Measurements from ENCODE around the gene EEPD1. TPM values are rescaled to one million over a fixed set of nuclear protein-coding genes. Genes with fewer than 3 reads are reported as not detected.

EEPD1 gene
- total RNA-seq, 1 donor from 2014 or later = 0.61 TPM

DNA sequence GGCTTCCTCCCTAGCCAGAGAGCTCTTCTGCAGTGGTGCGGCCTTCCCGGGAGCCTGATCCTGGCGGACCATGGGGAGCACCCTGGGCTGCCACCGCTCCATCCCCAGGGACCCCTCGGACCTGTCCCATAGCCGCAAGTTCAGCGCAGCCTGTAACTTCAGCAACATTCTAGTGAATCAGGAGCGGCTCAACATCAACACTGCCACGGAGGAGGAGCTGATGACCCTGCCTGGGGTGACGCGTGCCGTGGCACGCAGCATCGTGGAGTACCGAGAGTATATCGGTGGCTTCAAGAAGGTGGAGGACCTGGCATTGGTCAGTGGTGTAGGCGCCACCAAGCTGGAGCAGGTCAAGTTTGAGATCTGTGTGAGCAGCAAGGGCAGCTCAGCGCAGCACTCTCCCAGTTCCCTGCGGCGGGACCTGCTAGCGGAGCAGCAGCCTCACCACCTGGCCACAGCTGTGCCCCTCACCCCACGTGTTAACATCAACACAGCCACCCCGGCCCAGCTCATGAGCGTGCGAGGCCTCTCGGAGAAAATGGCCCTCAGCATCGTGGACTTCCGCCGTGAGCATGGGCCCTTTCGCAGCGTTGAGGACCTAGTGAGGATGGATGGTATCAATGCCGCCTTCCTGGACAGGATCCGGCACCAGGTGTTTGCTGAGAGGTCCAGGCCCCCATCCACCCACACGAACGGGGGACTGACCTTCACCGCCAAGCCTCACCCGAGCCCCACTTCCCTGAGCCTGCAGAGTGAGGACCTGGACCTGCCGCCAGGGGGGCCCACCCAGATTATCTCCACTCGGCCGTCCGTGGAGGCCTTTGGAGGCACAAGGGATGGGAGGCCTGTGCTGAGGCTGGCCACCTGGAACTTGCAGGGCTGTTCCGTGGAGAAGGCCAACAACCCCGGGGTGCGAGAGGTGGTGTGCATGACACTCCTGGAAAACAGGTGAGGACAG is 1.5 kb downstream of the EEPD1 start:
- H3K9me3 Mint-ChIP-seq = no peaks in the 10 kb centered on the region
- peak; percentile 59 for DNase-seq
- H3K4me1 Mint-ChIP-seq = peaks cover 17% of the 10 kb centered on the region
- peaks cover 13% of the 10 kb centered on the region for H3K27me3 Mint-ChIP-seq
- H3K36me3 Mint-ChIP-seq (ENCODE audit: low read depth) = no peaks in the 10 kb centered on the region
- H3K4me3 Mint-ChIP-seq = peak overlapping the region; percentile 82
- H3K27ac Mint-ChIP-seq = no peak overlapping the region
- intact Hi-C loops (cut with micrococcal nuclease) = loop anchor here (5.0 to 10.0 kb wide), 2 partner anchors 350 to 1117 kb away; partner anchors contain the start of genes DPY19L1 and SEPTIN7

DNA sequence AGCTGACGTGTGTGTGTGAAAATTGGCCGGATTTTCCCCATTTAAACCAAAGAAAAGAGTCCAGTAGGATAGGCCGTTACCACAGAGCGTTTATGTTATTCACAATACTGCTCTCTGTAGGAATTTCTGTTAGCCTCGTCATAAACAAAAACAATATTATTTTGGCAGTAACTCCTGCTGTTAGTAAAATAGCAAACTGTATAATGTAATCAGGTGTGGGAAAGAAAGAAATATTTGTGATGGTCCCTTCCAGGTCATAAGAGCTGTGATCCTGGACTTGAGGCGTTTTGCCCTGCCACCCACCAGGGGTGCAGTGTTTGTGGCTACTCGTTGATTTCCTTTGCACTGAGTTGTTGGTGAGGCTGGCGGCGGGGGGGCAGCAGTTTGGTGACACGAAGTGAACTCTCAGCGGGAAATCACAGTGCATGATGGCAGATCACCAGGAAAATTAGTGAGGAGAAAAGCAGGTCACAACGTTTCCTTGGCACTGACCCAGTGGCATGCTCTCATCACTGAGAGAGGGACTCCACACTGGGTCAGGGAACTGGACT is 2.8 kb downstream of the EEPD1 start:
- Mint-ChIP-seq H3K9me3 (no peaks in the 10 kb centered on the region), H3K36me3 (ENCODE audit: low read depth) (no peaks in the 10 kb centered on the region), H3K27ac (no peak overlapping the region), H3K27me3 (peaks cover 13% of the 10 kb centered on the region), H3K4me3 (no peak overlapping the region), H3K4me1 (peaks cover 17% of the 10 kb centered on the region)
- no peak for DNase-seq
- intact Hi-C loops (cut with micrococcal nuclease) = loop anchor here (10.0 kb wide), 1 partner anchor 351 kb away; the partner anchor contains the start of gene SEPTIN7

DNA sequence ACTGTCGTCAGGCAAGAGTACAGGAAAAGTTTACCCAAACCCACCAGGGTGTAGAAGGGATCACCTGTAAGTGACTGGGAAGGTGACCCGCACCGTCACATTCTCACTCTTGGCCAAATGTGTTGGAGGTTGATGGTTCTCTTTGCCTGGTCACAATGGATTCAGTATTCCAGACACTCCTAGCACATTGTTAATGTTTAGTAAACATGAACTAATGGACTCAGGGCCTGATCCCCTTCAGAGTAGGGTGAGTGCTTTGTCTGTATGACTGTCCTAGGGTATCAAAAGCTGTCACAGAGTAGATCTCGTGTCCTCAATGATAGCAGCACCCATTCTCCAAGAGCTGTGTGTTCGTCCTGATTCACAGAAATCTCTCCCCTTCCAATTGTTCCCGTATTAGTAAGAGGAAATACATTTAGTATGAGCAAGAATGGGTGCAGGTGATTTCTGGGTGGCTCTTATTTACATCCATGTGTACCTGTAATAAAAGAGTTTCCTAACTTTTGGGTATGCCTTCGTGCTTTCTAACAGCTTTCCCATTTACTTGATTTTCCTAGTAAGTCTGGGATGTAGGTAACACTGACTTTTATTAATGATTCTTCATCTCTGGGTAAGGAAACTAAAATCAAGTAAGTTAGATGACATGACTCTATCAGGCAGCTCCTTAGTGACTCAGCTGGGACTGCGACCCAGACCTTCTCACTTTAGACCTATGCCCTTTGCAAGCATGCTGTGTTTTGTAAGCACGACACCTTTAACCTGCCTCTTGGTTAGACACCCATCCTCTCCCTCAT is 4.7 kb downstream of the EEPD1 start:
- Mint-ChIP-seq H3K4me1 (peaks cover 10% of the 10 kb centered on the region), H3K27me3 (peaks cover 10% of the 10 kb centered on the region), H3K4me3 (no peak overlapping the region), H3K36me3 (ENCODE audit: low read depth) (no peaks in the 10 kb centered on the region), H3K9me3 (no peaks in the 10 kb centered on the region), H3K27ac (no peak overlapping the region)
- intact Hi-C loops (cut with micrococcal nuclease) = loop anchor here (10.0 kb wide), 1 partner anchor 353 kb away; the partner anchor contains the start of gene SEPTIN7
- no peak for DNase-seq

DNA sequence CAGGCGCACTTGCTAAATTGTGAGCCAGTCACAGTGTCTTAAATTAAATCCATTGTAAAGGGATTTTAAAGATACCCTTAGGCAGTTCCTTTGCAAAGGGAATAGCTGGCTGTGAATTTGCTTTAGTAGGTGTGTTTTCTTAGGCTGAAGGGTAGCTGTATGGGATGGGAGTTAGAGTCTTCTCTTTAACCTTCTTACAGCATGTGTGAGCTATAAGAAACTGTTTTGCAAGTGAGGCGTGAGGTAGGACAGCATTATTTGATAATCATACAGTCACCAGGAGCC is 5.2 kb downstream of the EEPD1 start:
- Mint-ChIP-seq H3K4me1 (peaks cover 9% of the 10 kb centered on the region), H3K4me3 (no peak overlapping the region), H3K27me3 (peaks cover 10% of the 10 kb centered on the region), H3K9me3 (no peaks in the 10 kb centered on the region), H3K27ac (no peak overlapping the region), H3K36me3 (ENCODE audit: low read depth) (no peaks in the 10 kb centered on the region)
- no peak for DNase-seq
- intact Hi-C loops (cut with micrococcal nuclease) = loop anchor here (10.0 kb wide), 1 partner anchor 353 kb away; the partner anchor contains the start of gene SEPTIN7

DNA sequence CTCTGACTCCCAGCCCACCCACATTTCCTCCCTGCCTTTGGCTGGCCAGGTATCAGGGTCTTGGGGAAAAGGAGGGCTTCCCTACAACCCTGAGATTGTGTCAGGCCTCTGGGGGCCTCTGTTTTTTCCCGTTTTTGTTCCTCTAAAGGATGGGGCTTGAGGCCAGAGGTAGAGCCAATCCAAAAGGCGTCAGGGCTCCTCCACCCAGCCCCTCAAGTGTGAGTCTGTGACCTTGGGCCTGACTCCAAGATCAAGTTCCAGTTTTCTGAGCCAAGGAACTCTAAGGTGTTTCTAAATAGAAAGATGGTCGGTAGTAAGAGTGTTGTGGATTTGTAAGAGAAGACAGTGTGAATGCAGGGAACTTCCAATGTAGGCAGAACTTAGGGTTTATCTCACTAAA is 6.6 kb downstream of the EEPD1 start:
- intact Hi-C loops (cut with micrococcal nuclease) = loop anchor here (10.0 kb wide), 1 partner anchor 355 kb away; the partner anchor contains the start of gene SEPTIN7
- H3K27ac Mint-ChIP-seq = no peak overlapping the region

DNA sequence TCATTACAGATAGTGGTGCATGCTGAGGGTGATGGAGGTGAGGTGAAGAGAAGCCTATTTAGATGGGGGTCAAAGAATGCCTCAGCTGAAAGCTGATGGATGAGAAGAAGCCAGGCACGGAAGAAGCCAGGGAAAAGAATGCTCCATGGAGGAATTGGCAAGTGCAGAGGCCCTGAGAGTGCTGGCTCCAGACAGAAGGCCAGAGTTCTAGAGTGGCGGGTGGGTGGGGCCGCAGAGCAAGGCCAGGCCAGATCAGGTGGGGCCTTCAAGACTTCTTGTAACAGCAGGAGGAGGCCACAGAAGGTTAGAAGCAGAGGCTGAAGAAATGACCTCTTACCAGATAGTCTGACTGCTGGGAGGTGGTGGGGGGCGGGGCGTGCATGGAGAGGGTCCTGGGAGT is 7.3 kb downstream of the EEPD1 start:
- DNase-seq = no peak
- Mint-ChIP-seq H3K9me3 (no peaks in the 10 kb centered on the region), H3K27me3 (peaks cover 8% of the 10 kb centered on the region), H3K4me1 (peaks cover 2% of the 10 kb centered on the region), H3K27ac (no peak overlapping the region), H3K36me3 (ENCODE audit: low read depth) (no peaks in the 10 kb centered on the region), H3K4me3 (no peak overlapping the region)
- intact Hi-C loops (cut with micrococcal nuclease) = no loop called here

More for the DNA sequence above, 6.6 kb downstream of the EEPD1 start:
- Mint-ChIP-seq H3K36me3 (ENCODE audit: low read depth) (no peaks in the 10 kb centered on the region), H3K9me3 (no peaks in the 10 kb centered on the region), H3K4me3 (no peak overlapping the region), H3K4me1 (peaks cover 2% of the 10 kb centered on the region), H3K27me3 (peaks cover 10% of the 10 kb centered on the region)
- DNase-seq = no peak

DNA sequence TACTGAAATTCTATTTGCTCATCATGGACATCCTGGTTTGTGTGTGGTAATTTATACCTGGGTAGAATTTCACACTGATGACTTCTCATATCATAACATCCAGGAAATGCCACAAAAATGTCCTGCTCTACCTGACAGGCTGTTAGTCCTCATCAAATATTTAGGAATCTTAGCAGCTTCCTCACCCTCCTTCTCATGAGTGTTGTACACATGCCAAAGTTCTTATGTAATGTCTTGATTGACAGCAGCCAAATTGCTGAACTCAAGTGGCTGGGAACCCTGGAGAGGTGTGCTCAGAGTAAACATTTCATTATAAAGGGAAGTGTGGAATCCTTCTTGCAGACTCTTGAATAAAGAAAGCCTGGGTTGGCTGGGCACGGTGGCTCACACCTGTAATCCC is 8.9 kb downstream of the EEPD1 start:
- Mint-ChIP-seq H3K9me3 (no peaks in the 10 kb centered on the region), H3K4me1 (no peaks in the 10 kb centered on the region), H3K27me3 (peaks cover 4% of the 10 kb centered on the region), H3K36me3 (ENCODE audit: low read depth) (no peaks in the 10 kb centered on the region), H3K27ac (no peak overlapping the region), H3K4me3 (no peak overlapping the region)
- intact Hi-C loops (cut with micrococcal nuclease) = no loop called here
- no peak for DNase-seq

DNA sequence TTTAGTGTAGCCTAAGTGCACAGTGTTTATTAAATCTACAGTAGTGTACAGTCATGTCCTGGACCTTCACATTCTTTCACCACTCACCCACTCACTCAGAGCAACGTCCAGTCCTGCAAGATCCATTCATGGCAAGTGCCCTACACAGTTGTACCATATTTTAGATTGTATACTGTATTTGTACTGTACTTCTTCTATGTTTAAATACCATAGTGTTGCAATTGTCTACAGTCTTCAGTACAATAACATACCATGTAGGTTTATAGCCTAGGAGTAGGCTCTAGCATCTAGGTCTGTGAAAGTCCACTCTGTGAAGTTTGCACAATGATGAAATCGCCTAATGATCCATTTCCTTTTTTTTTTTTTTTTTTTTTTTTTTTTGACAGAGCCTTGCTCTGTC is 12.0 kb downstream of the EEPD1 start:
- H3K27ac Mint-ChIP-seq = no peak overlapping the region
- no peak overlapping the region for H3K4me3 Mint-ChIP-seq
- intact Hi-C loops (cut with micrococcal nuclease) = no loop called here
- no peaks in the 10 kb centered on the region for H3K36me3 Mint-ChIP-seq (ENCODE audit: low read depth)
- no peaks in the 10 kb centered on the region for H3K9me3 Mint-ChIP-seq
- DNase-seq = no peak
- H3K4me1 Mint-ChIP-seq = no peaks in the 10 kb centered on the region
- peaks cover 5% of the 10 kb centered on the region for H3K27me3 Mint-ChIP-seq

DNA sequence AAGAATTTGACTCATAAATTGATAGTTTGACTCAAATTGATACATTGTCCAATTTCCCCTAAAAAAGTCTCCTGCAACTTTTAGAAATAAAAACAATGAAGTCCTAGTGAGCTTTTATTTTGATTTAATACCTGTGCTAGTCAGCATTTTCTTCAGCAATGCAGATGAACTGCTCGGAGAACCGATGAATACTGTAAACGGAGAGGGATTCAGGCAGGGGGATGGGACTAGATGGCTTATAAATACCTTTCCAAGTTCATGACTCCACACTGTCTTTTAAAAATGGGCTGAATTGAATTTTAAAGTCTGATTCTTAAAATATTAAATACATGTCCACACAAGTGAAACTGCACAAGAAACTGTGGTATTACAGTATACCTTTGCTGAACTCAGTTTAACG is 12.7 kb downstream of the EEPD1 start:
- Mint-ChIP-seq H3K9me3 (no peaks in the 10 kb centered on the region), H3K27me3 (peaks cover 9% of the 10 kb centered on the region), H3K4me3 (no peak overlapping the region), H3K27ac (no peak overlapping the region), H3K4me1 (no peaks in the 10 kb centered on the region), H3K36me3 (ENCODE audit: low read depth) (no peaks in the 10 kb centered on the region)
- DNase-seq = no peak
- intact Hi-C loops (cut with micrococcal nuclease) = no loop called here

DNA sequence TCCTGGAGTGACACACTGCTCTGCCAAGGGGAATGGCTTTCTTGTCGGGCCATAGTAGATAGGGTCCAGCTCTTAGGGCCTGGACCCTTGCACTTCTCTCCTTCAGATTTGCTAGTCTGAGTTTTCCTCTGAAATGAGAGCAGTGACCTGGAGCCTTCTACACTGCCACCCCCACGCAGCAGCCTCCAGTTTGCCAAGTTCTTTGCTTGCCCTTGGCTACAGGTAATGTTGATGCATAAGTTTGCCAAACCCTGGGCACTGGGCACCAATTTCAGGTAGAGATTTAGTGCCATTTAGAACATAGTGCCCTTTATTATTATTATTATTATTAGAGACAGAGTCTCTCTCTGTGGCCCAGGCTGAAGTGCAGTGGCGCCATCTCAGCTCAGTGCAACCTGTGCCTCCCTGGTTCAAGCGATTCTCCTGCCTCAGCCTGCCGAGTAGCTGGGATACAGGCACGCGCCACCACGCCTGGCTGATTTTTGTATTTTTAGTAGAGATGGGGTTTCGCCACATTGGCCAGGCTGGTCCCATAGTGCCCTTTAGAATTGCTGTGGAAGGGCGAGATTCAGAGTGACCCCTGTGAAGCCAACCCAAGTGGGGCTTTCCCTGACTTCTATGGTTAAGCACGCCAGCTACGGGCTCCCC is 14.5 kb downstream of the EEPD1 start:
- H3K27ac Mint-ChIP-seq = no peak overlapping the region
- H3K4me1 Mint-ChIP-seq = peaks cover 5% of the 10 kb centered on the region
- peaks cover 9% of the 10 kb centered on the region for H3K27me3 Mint-ChIP-seq
- intact Hi-C loops (cut with micrococcal nuclease) = no loop called here
- H3K36me3 Mint-ChIP-seq (ENCODE audit: low read depth) = no peaks in the 10 kb centered on the region
- no peak for DNase-seq
- H3K9me3 Mint-ChIP-seq = no peaks in the 10 kb centered on the region
- H3K4me3 Mint-ChIP-seq = no peak overlapping the region

DNA sequence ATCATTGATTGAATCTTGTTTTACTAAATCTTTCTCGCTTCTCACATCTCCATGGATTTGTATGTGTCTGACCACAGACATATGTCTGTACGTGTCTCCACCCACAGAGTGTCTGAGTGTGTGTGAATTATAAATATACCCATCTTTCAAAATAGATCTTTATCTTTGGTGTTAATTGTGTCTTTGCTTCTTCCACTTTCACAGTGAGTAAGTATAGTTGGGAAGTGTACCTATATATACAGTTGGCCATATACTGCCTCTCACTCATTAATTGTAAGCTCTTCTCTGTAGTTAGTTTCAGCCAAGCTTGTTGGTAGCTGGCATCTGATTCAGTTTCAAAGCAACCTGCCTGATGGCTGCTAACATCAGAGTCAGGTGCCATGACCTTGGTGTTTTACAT is 18.4 kb downstream of the EEPD1 start:
- intact Hi-C loops (cut with micrococcal nuclease) = loop anchor here (5.0 kb wide), 1 partner anchor 54 kb away; no protein-coding TSS in a partner anchor
- Mint-ChIP-seq H3K9me3 (no peaks in the 10 kb centered on the region), H3K4me1 (peaks cover 5% of the 10 kb centered on the region), H3K36me3 (ENCODE audit: low read depth) (no peaks in the 10 kb centered on the region), H3K27ac (no peak overlapping the region), H3K4me3 (no peak overlapping the region), H3K27me3 (peaks cover 7% of the 10 kb centered on the region)
- DNase-seq = no peak

DNA sequence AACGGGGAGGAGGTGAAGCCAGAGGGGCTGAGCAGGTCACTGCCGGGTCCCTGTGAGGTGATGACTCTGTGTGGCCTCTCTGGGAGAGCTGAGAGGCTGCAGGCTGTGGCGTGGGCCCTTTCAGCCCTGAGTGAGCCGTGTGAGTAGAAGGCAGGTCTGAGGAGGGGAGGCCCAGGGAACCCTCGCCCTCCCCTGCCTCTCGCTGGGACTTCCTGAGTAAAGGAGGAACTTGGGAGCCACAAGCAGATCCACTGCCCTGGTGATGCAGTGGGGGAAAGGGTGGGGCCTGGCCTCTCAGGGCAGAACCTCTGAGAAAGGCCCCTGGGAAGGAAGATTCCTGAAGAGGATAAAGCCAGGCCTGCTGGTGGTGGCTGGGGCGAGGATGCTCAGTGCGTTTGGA is 22.8 kb downstream of the EEPD1 start:
- intact Hi-C loops (cut with micrococcal nuclease) = no loop called here
- H3K4me3 Mint-ChIP-seq = no peak overlapping the region
- no peak for DNase-seq
- no peaks in the 10 kb centered on the region for H3K9me3 Mint-ChIP-seq
- no peaks in the 10 kb centered on the region for H3K36me3 Mint-ChIP-seq (ENCODE audit: low read depth)
- peaks cover 5% of the 10 kb centered on the region for H3K4me1 Mint-ChIP-seq
- peaks cover 3% of the 10 kb centered on the region for H3K27me3 Mint-ChIP-seq
- no peak overlapping the region for H3K27ac Mint-ChIP-seq

DNA sequence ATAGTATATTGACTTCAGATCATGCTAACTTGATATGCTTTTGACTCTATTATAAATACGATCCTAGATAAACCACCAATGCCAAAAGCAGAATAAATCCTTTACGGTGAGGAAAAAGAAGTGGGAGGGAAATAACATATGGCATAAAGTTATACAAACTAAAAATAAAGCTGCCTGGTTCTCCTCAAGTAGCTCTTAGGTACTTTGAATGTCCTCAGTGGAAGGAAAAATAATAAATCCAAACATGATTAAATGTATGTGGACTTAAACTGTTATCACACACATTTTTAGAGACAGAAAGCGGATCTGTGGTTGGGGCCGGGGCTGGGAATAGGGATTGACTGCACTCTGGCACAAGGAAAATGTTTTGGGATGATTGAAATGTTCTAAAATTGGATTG is 23.6 kb downstream of the EEPD1 start:
- H3K27me3 Mint-ChIP-seq = peaks cover 3% of the 10 kb centered on the region
- no peak overlapping the region for H3K27ac Mint-ChIP-seq
- H3K4me3 Mint-ChIP-seq = no peak overlapping the region
- intact Hi-C loops (cut with micrococcal nuclease) = no loop called here
- no peak for DNase-seq
- peaks cover under 1% of the 10 kb centered on the region for H3K4me1 Mint-ChIP-seq
- H3K9me3 Mint-ChIP-seq = no peaks in the 10 kb centered on the region
- no peaks in the 10 kb centered on the region for H3K36me3 Mint-ChIP-seq (ENCODE audit: low read depth)

Measured in activated CD4-positive, alpha-beta T cell treated with anti-CD3 and anti-CD28 coated beads, Interleukin-2, amount 10 ng/mL, durations not matched to agents 24 days and 14 days (primary cell).